ENCODE measurements around the gene HGFAC. TPM values are rescaled to one million over a fixed set of nuclear protein-coding genes. Genes with fewer than 3 reads are reported as not detected.

The HGFAC gene
- total and polyA plus RNA-seq, 10 of the 15 experiments (the other 5 are each of a cell fraction or from before 2014, with no cell fraction given) = 0.38 TPM; not detected in 9

DNA sequence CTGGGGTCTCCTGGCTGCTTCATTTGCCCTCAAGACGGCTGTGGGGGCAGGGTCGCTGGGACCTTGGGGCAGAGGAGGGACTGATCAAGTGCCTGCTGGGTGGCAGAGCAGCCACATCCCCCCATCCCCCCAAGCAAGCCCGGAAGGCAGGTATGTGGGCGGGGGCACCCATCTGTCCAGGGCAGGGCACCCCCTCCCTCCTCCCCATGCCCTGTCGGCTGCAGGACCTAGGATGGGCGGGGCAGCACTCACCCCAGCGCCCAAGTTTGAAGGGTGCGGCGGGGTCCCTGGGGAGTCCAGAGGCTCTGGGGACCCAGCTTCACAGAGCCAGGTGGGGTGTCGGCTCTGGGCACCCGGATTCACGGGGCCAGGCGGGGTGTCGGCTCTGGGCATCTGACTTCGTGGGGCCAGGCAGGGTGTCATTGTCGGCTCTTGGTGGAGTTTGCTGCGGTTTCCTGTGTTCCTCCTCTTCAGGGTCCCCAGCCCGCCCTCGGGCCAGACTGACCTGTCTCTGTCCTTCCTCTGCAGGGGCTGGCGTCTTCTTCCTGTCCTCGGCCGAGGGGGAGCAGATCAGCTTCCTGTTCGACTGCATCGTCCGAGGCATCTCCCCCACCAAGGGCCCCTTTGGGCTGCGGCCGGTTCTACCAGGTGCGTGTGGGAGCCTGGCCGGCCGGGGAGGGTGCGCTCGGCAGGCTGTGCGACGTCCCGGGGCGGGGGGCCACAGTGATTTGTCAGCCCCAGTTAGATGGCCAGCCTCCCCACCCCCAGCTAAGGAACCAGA is 43.4 kb downstream of the HGFAC start (continued):
- no peak for TF ChIP-seq NR2C2 (IDR thresholded peaks at IDR 0.05; ENCODE audit: borderline replicate concordance, control insufficient read depth, insufficient read length, low read depth)
- TF ChIP-seq RB1 (IDR thresholded peaks at IDR 0.05; ENCODE audit: borderline replicate concordance) = no peak
- TF ChIP-seq RCOR1 (conservative IDR thresholded peaks at IDR 0.05; ENCODE audit: low read depth, low read length) = no peak
- TF ChIP-seq SUZ12 (IDR thresholded peaks at IDR 0.05; ENCODE audit: unreplicated experiment) = peak; percentile 71
- TF ChIP-seq, protein P1, sequence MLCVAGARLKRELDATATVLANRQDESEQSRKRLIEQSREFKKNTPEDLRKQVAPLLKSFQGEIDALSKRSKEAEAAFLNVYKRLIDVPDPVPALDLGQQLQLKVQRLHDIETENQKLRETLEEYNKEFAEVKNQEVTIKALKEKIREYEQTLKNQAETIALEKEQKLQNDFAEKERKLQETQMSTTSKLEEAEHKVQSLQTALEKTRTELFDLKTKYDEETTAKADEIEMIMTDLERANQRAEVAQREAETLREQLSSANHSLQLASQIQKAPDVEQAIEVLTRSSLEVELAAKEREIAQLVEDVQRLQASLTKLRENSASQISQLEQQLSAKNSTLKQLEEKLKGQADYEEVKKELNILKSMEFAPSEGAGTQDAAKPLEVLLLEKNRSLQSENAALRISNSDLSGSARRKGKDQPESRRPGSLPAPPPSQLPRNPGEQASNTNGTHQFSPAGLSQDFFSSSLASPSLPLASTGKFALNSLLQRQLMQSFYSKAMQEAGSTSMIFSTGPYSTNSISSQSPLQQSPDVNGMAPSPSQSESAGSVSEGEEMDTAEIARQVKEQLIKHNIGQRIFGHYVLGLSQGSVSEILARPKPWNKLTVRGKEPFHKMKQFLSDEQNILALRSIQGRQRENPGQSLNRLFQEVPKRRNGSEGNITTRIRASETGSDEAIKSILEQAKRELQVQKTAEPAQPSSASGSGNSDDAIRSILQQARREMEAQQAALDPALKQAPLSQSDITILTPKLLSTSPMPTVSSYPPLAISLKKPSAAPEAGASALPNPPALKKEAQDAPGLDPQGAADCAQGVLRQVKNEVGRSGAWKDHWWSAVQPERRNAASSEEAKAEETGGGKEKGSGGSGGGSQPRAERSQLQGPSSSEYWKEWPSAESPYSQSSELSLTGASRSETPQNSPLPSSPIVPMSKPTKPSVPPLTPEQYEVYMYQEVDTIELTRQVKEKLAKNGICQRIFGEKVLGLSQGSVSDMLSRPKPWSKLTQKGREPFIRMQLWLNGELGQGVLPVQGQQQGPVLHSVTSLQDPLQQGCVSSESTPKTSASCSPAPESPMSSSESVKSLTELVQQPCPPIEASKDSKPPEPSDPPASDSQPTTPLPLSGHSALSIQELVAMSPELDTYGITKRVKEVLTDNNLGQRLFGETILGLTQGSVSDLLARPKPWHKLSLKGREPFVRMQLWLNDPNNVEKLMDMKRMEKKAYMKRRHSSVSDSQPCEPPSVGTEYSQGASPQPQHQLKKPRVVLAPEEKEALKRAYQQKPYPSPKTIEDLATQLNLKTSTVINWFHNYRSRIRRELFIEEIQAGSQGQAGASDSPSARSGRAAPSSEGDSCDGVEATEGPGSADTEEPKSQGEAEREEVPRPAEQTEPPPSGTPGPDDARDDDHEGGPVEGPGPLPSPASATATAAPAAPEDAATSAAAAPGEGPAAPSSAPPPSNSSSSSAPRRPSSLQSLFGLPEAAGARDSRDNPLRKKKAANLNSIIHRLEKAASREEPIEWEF (IDR thresholded peaks at IDR 0.05; ENCODE audit: insufficient replicate concordance, low read depth, low read length) = no peak
- TF ChIP-seq POLR2A (IDR thresholded peaks at IDR 0.05; ENCODE audit: low read depth, low read length) = no peak
- TF ChIP-seq HDGF (IDR thresholded peaks at IDR 0.05) = no peak
- TF ChIP-seq, protein P2, sequence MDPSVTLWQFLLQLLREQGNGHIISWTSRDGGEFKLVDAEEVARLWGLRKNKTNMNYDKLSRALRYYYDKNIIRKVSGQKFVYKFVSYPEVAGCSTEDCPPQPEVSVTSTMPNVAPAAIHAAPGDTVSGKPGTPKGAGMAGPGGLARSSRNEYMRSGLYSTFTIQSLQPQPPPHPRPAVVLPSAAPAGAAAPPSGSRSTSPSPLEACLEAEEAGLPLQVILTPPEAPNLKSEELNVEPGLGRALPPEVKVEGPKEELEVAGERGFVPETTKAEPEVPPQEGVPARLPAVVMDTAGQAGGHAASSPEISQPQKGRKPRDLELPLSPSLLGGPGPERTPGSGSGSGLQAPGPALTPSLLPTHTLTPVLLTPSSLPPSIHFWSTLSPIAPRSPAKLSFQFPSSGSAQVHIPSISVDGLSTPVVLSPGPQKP (IDR thresholded peaks at IDR 0.05; ENCODE audit: low read depth, low read length) = no peak
- TF ChIP-seq CBX3 (IDR thresholded peaks at IDR 0.05; ENCODE audit: borderline replicate concordance, low read depth) = no peak
- TF ChIP-seq, protein P3, sequence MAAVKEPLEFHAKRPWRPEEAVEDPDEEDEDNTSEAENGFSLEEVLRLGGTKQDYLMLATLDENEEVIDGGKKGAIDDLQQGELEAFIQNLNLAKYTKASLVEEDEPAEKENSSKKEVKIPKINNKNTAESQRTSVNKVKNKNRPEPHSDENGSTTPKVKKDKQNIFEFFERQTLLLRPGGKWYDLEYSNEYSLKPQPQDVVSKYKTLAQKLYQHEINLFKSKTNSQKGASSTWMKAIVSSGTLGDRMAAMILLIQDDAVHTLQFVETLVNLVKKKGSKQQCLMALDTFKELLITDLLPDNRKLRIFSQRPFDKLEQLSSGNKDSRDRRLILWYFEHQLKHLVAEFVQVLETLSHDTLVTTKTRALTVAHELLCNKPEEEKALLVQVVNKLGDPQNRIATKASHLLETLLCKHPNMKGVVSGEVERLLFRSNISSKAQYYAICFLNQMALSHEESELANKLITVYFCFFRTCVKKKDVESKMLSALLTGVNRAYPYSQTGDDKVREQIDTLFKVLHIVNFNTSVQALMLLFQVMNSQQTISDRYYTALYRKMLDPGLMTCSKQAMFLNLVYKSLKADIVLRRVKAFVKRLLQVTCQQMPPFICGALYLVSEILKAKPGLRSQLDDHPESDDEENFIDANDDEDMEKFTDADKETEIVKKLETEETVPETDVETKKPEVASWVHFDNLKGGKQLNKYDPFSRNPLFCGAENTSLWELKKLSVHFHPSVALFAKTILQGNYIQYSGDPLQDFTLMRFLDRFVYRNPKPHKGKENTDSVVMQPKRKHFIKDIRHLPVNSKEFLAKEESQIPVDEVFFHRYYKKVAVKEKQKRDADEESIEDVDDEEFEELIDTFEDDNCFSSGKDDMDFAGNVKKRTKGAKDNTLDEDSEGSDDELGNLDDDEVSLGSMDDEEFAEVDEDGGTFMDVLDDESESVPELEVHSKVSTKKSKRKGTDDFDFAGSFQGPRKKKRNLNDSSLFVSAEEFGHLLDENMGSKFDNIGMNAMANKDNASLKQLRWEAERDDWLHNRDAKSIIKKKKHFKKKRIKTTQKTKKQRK (IDR thresholded peaks at IDR 0.05; ENCODE audit: low read depth, low read length) = no peak

Measured in GM12878 (cell line).